HepG2 (cell line): ENCODE measurements around the gene LRP5. TPM values are rescaled to one million over a fixed set of nuclear protein-coding genes. Genes with fewer than 3 reads are reported as not detected.

Experiments used
- BORCS8-MEF2B ChIP-seq: sonication (generic); formaldehyde crosslinking; IDR thresholded peaks from 2 replicates; pipeline ENCODE4 v1.8.0; 2022; ENCODE audit warnings: mild to moderate bottlenecking, missing genetic modification reagents
- ETV5 ChIP-seq: IDR thresholded peaks from 2 replicates; pipeline ENCODE4 v1.6.1; 2018; ENCODE audit warnings: missing biosample characterization, missing genetic modification reagents, inconsistent platforms, borderline replicate concordance
- HNRNPH1 ChIP-seq: fragments of 200-400 bp; formaldehyde crosslinking; optimal IDR thresholded peaks from 2 replicates; pipeline ENCODE3; 2017; ENCODE audit warnings: mild to moderate bottlenecking, low read depth, low read length
- HOXA3 ChIP-seq: sonication (generic); formaldehyde crosslinking; IDR thresholded peaks from 2 replicates; pipeline ENCODE4 v1.5.0; 2020; ENCODE audit warnings: missing genetic modification reagents
- IRF2 ChIP-seq: IDR thresholded peaks from 2 replicates; pipeline ENCODE4 v1.6.1; 2018; ENCODE audit warnings: missing genetic modification reagents, missing compliant biosample characterization
- IRF9 ChIP-seq: sonication (generic); formaldehyde crosslinking; IDR thresholded peaks from 2 replicates; pipeline ENCODE4 v1.8.0; 2022; ENCODE audit warnings: missing genetic modification reagents, mild to moderate bottlenecking, borderline replicate concordance
- KDM2A ChIP-seq: sonication (generic); formaldehyde crosslinking; IDR thresholded peaks from 2 replicates; pipeline ENCODE4 v1.4.0; 2020; ENCODE audit warnings: low read depth, missing genetic modification reagents, borderline replicate concordance
- KLF16 ChIP-seq, 2 experiments: sonication (generic) in 1 of 2; formaldehyde crosslinking in 1 of 2; IDR thresholded peaks; 2 replicates each; pipeline versions ENCODE4 v1.6.1 to v1.8.0; 2016 to 2023; ENCODE audit warnings: missing genetic modification reagents in 2 of 2, missing compliant biosample characterization in 1 of 2
- MYC ChIP-seq: sonication (generic); formaldehyde crosslinking; IDR thresholded peaks from 2 replicates; pipeline ENCODE4 v1.9.0; 2021; ENCODE audit warnings: missing genetic modification reagents, borderline replicate concordance
- NONO ChIP-seq, 2 experiments: fragments of 450-650 bp in 1 of 2; sonication (generic) in 1 of 2; formaldehyde crosslinking in 1 of 2; IDR thresholded peaks in 1 of 2; conservative IDR thresholded peaks in 1 of 2; 2 replicates each; pipeline versions ENCODE4 v1.6.1 to v1.8.0; 2017 to 2022; ENCODE audit warnings: mild to moderate bottlenecking in 1 of 2, missing genetic modification reagents in 1 of 2, moderate library complexity in 1 of 2
- NR2C2 ChIP-seq: sonication (generic); formaldehyde crosslinking; IDR thresholded peaks from 2 replicates; pipeline ENCODE4 v1.4.0; 2020; ENCODE audit warnings: missing genetic modification reagents, mild to moderate bottlenecking, moderate library complexity, borderline replicate concordance
- PCBP1 ChIP-seq: fragments of 200-400 bp; formaldehyde crosslinking; IDR thresholded peaks from 2 replicates; pipeline ENCODE4 v1.6.1; 2017; ENCODE audit warnings: mild to moderate bottlenecking, low read depth, low read length, borderline replicate concordance
- PREB ChIP-seq: sonication (generic); formaldehyde crosslinking; IDR thresholded peaks from 2 replicates; pipeline ENCODE4 v1.4.0; 2020; ENCODE audit warnings: missing genetic modification reagents
- SALL2 ChIP-seq: sonication (generic); formaldehyde crosslinking; IDR thresholded peaks from 2 replicates; pipeline ENCODE4 v1.8.1; 2023; ENCODE audit warnings: mild to moderate bottlenecking, missing genetic modification reagents, inconsistent platforms
- SNAPC5 ChIP-seq: sonication (generic); formaldehyde crosslinking; IDR thresholded peaks from 2 replicates; pipeline ENCODE4 v1.8.1; 2023; ENCODE audit warnings: mild to moderate bottlenecking, missing genetic modification reagents, borderline replicate concordance
- SP5 ChIP-seq: IDR thresholded peaks from 2 replicates; pipeline ENCODE4 v1.6.1; 2016; ENCODE audit warnings: low read depth, borderline replicate concordance
- TBX3 ChIP-seq: fragments of 450-650 bp; IDR thresholded peaks from 2 replicates; pipeline ENCODE4 v1.6.1; 2017; ENCODE audit warnings: antibody characterized with exemption, mild to moderate bottlenecking, inconsistent platforms, borderline replicate concordance
- XRCC5 ChIP-seq: fragments of 200-400 bp; formaldehyde crosslinking; optimal IDR thresholded peaks from 2 replicates; pipeline ENCODE3; 2017; ENCODE audit warnings: mild to moderate bottlenecking, low read length
- YY1 ChIP-seq: IDR thresholded peaks from 2 replicates; pipeline ENCODE4 v1.6.1; 2011; ENCODE audit warnings: low read length, low read depth, moderate library complexity, mild to moderate bottlenecking; ENCODE audit not compliant: insufficient read depth, insufficient replicate concordance
- ZNF24 ChIP-seq: fragments of 450-650 bp; IDR thresholded peaks from 2 replicates; pipeline ENCODE4 v1.6.1; 2017; ENCODE audit warnings: antibody characterized with exemption, mild to moderate bottlenecking
- ZNF280D ChIP-seq: sonication (generic); formaldehyde crosslinking; IDR thresholded peaks from 2 replicates; pipeline ENCODE4 v1.5.1; 2020; ENCODE audit warnings: mild to moderate bottlenecking, missing genetic modification reagents
- ZNF501 ChIP-seq: sonication (generic); formaldehyde crosslinking; IDR thresholded peaks from 2 replicates; pipeline ENCODE4 v1.5.1; 2020; ENCODE audit warnings: mild to moderate bottlenecking, moderate library complexity, missing genetic modification reagents
- ZNF746 ChIP-seq: sonication (generic); formaldehyde crosslinking; IDR thresholded peaks from 2 replicates; pipeline ENCODE4 v1.8.0; 2022; ENCODE audit warnings: mild to moderate bottlenecking, missing genetic modification reagents
- ZNF777 ChIP-seq: sonication (generic); formaldehyde crosslinking; IDR thresholded peaks from 2 replicates; pipeline ENCODE4 v1.4.0; 2020; ENCODE audit warnings: missing genetic modification reagents
- polyA plus RNA-seq, 8 experiments: library from polyadenylated mRNA; depleted of rRNA in 3 of 8; stranded (reverse) in 7 of 8; unstranded in 1 of 8; fragments of >200 nt; fragmentation: Illumina TruSeq in 4 of 8; extraction: Trizol in 4 of 8; gene quantifications; 2 replicates each; pipeline versions ENCODE4 v1.2.1 to v1.2.3, GENCODE V29; 2011 to 2016; ENCODE audit warnings: low read depth in 4 of 8, missing spikeins in 1 of 8, mixed read lengths in 1 of 8; ENCODE audit not compliant: insufficient read depth in 1 of 8
- total RNA-seq, 5 experiments: library from RNA; depleted of rRNA; stranded (reverse); fragments of >200 nt; fragmentation: Illumina TruSeq; extraction: Trizol; gene quantifications; 2 replicates each; pipeline ENCODE4 v1.2.3, GENCODE V29; 2016; ENCODE audit warnings: low read depth in 1 of 5

Gene LRP5
- total and polyA plus RNA-seq, 2 of the 13 experiments (the other 11 are each of a cell fraction or from before 2014, with no cell fraction given), result 40.4 to 64.0 TPM

GRCh38 chr11:68328374-68329091 is 16.1 kb downstream of the LRP5 start (continued):
- TF ChIP-seq MYC (CRISPR knock-in tag) (peak; percentile 88), TBX3 (no peak), PREB (CRISPR knock-in tag) (no peak), SNAPC5 (CRISPR knock-in tag) (no peak), HNRNPH1 (no peak), ETV5 (CRISPR knock-in tag) (peak; percentile 40; the same call in 1 of the 2 replicates), ZNF746 (CRISPR knock-in tag) (peak; percentile 35; the same call in 1 of the 2 replicates), ZNF501 (CRISPR knock-in tag) (0 out of 2 replicates have a peak, but pooled peaks have one; percentile 52), ZNF777 (peak; percentile 82), IRF2 (CRISPR knock-in tag) (0 out of 2 replicates have a peak, but pooled peaks have one; percentile 41), SP5 (CRISPR knock-in tag) (peak; percentile 90), SALL2 (CRISPR knock-in tag) (no peak), XRCC5 (peak; percentile 58), NR2C2 (0 out of 2 replicates have a peak, but pooled peaks have one; percentile 20), KDM2A (CRISPR knock-in tag) (0 out of 2 replicates have a peak, but pooled peaks have one; percentile 29), HOXA3 (CRISPR knock-in tag) (peak; percentile 74), YY1 (peak; percentile 17), IRF9 (CRISPR knock-in tag) (no peak), KLF16 (CRISPR knock-in tag; IDR thresholded peaks at IDR 0.05) (peak in 1 of 2 experiments; percentile 43; a peak in 1 of 4 replicates), ZNF280D (CRISPR knock-in tag) (0 out of 2 replicates have a peak, but pooled peaks have one; percentile 29), NONO (IDR thresholded peaks at IDR 0.05) (no peak), NONO (CRISPR knock-in tag; conservative IDR thresholded peaks at IDR 0.05) (peak; percentile 64; the same call in 1 of the 2 replicates), BORCS8-MEF2B (CRISPR knock-in tag) (peak; percentile 66; the same call in 1 of the 2 replicates), PCBP1 (0 out of 2 replicates have a peak, but pooled peaks have one; percentile 60), ZNF24 (no peak)
